GM12801 (cell line): Measurements from ENCODE around the gene MSI1.

ENCODE experiments used
- TF ChIP-seq, protein P1 (sequence below): IDR thresholded peaks from one replicate; pipeline ENCODE4 v1.5.1; 2011; ENCODE audit warnings: control low read depth; ENCODE audit not compliant: insufficient read length; ENCODE audit errors: extremely low read depth

The MSI1 gene

DNA sequence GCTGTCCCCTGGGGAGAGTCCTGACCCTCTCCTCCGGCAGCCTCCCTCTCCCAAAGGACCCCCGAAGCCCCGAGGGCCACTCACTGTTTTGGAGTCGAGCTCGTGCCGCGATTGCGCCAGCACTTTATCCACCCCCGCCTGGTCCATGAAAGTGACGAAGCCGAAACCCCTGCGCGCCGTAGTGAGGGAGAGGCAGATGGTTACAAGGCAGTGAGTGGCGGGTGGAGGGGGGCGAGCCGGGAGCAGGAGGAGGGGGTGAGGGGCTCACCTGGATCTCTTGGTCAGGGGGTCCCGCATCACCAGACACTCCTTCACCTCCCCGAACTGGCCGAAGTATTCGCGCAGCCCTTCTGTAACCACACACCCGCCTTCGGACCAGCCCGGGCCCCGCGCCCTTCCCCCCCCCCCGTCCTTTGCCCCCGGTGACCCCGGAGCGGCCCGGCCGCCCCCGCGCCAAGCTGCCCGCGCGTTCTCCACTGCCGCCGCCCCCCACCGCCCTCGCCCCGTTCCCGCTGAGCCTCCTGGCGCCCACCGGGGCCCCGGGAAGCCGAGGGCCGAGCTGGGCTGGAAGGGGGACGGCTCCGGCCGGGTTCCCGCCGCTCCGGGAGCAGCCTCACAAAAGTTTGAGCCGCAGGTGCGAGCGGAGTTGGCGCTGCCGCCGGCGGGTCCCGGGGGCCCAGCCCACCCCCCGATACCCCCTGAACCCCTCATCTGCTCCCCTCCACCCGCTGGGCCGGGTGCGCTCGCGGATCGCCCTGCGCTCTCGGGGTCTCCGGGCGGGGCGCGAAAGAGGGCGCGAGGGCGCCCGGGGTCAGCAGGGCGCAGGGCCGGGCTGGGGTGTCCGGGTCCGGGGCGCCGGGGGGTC, 808 bp downstream of the MSI1 start:
- TF ChIP-seq, protein P1, sequence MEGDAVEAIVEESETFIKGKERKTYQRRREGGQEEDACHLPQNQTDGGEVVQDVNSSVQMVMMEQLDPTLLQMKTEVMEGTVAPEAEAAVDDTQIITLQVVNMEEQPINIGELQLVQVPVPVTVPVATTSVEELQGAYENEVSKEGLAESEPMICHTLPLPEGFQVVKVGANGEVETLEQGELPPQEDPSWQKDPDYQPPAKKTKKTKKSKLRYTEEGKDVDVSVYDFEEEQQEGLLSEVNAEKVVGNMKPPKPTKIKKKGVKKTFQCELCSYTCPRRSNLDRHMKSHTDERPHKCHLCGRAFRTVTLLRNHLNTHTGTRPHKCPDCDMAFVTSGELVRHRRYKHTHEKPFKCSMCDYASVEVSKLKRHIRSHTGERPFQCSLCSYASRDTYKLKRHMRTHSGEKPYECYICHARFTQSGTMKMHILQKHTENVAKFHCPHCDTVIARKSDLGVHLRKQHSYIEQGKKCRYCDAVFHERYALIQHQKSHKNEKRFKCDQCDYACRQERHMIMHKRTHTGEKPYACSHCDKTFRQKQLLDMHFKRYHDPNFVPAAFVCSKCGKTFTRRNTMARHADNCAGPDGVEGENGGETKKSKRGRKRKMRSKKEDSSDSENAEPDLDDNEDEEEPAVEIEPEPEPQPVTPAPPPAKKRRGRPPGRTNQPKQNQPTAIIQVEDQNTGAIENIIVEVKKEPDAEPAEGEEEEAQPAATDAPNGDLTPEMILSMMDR: no peak

- TF ChIP-seq, protein P1: no peak
Observed at GRCh38 chr12:120367233-120367923, 1.6 kb downstream of the MSI1 start.

DNA sequence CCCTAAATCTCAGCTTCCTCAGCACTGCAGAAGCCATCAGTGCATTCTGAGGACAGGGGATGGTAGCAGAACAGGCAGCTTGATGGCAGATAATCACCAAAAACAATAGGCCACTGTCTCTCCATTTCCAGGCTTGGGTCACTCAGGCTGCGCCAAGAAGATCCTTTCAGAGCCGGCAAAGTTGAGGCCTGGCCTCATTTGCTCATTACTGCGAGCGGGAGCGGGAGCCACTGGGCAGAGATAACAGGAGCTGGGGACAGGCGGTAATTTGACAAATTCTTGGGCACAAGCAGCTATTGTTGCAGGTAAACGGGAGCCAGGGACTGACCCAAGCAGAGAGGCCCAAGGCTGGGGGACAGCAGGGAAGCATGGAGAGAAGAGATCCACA, 2.1 kb downstream of the MSI1 start:
- TF ChIP-seq, protein P1: no peak

- TF ChIP-seq, protein P1: no peak
Observed at GRCh38 chr12:120366341-120366705, 2.6 kb downstream of the MSI1 start.

- TF ChIP-seq, protein P1: no peak
Observed at GRCh38 chr12:120365675-120366340, 3.2 kb downstream of the MSI1 start.

GRCh38 chr12:120364487-120364886, 4.5 kb downstream of the MSI1 start:
- TF ChIP-seq, protein P1: no peak

- TF ChIP-seq, protein P1: no peak
Observed at GRCh38 chr12:120363274-120363855, 5.6 kb downstream of the MSI1 start.
